ENCODE results near the gene PKD1. TPM values are rescaled to one million over a fixed set of nuclear protein-coding genes. Genes with fewer than 3 reads are reported as not detected.

PKD1 gene
- total RNA-seq, 1 experiment from 2014 or later, result 14.1 TPM

GRCh38 chr16:2047330-2048115 lies 88.2 kb downstream of the PKD1 start, which contains the start of the genes NTHL1 and TSC2:
Gene NTHL1 (minus strand): TSS chr16:2047834. CDS start chr16:2047823, 11 bp downstream.
Gene TSC2 (plus strand): TSS chr16:2047985. CDS start chr16:2048616, 631 bp downstream.
- peak; percentile 94 for DNase-seq (ENCODE audit: low spot score)

DNA sequence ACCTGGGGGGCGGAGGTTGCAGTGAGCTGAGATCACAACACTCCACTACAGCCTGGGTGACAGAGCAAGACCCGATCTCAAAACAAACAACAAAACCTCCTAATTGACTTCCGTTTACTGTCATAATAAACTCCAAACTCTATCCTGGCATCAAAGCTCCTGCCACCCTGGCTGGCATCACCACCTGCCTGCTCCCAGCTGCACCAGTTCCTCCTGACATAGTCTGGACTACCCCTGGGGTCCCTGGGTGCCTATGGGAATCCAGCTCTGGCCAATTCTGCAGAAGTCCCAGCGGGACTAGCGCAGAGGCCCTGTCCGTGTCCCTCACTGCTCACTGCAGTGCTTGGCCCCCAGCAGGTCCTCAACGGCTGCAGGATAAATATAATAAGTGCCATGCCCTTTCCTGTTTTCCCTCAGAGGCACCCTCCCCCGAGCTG lies 88.8 kb downstream of the PKD1 start:
- no peak for DNase-seq (ENCODE audit: low spot score)

DNA sequence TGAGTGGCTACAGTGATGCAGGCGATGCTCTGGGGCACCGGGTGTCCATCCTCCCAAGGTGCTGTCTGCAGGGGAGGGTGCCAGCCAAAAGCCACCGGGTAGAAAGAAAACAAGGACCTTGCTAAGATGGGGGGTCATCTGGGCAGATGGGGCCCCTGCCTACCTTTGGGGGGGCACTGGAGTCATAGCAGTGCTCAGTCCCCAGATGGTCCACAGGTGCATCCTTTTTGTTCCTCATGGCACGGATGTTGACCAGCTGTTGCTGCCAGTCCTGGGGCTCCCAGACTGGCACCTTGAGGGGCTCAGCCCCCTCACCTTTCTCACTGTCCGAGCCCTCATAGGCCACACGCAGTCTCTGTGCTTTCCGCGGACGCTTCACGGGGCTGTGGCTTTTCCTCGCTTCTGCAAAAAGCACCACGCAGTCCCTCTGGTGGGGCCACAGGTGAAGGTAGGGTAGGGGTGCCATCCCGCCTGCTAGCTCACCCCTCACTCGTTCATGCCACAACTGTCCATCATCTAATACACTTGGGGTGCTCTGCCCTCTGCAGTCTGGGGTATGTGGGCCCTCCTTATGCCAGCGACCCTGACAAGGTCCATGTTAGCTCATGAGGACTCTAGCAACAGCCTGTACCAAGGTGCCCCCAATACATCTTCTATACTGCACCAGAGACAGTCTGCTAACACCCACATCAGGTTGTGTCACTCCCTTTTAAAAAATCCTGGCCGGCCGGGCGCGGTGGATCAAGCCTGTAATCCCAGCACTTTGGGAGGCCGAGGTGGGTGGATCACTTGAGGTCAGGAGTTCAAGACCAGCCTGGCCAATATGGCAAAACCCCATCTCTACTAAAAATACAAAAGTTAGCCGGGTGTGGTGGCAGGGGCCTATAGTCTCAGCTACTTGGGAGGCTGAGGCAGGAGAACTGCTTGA lies 89.5 kb downstream of the PKD1 start:
- no peak for DNase-seq (ENCODE audit: low spot score)

- no peak for DNase-seq (ENCODE audit: low spot score)
Observed at GRCh38 chr16:2044541-2044940, 91.2 kb downstream of the PKD1 start.

- no peak for DNase-seq (ENCODE audit: low spot score)
Observed at GRCh38 chr16:2043667-2044451, 91.8 kb downstream of the PKD1 start.

- no peak for DNase-seq (ENCODE audit: low spot score)
Observed at GRCh38 chr16:2042986-2043666, 92.6 kb downstream of the PKD1 start.

GRCh38 chr16:2042171-2042985 lies 93.3 kb downstream of the PKD1 start:
- no peak for DNase-seq (ENCODE audit: low spot score)

DNA sequence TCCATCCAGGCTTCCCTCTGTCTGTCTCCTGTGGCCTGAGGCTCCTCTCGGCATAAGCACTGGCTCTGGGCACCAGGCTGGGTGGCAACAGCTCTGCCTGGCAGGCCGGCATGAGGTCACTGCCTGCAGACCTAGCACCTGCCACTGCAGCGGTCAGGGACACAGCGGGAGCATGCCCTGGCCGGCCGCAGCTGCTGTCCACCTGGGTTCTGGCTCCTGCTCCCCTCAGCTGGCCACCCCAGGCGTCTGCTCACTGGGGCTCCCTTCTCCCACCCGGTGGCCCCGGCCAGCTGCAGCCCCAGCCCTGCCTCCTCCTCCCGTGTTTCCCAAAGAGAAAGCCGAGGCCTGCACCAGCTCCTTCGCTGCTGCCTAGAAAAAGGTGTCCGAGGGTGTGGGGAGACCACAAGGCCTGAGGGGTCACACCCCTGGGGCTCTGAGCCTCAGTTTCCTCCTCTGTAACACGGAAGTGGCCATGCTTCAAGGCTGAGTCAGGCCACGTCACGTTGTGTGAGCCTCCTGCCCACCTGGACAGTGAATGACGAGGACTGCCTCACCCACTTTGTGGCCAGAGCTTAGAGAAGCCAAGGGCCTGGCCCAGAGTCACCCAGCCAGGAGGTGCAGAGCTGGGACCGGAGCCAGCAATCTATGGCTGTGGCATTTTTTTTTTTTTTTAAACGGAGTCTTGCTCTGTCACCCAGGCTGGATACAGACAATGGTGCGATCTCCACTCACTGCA lies 94.7 kb downstream of the PKD1 start:
- peak; percentile 81 for DNase-seq (ENCODE audit: low spot score)

DNA sequence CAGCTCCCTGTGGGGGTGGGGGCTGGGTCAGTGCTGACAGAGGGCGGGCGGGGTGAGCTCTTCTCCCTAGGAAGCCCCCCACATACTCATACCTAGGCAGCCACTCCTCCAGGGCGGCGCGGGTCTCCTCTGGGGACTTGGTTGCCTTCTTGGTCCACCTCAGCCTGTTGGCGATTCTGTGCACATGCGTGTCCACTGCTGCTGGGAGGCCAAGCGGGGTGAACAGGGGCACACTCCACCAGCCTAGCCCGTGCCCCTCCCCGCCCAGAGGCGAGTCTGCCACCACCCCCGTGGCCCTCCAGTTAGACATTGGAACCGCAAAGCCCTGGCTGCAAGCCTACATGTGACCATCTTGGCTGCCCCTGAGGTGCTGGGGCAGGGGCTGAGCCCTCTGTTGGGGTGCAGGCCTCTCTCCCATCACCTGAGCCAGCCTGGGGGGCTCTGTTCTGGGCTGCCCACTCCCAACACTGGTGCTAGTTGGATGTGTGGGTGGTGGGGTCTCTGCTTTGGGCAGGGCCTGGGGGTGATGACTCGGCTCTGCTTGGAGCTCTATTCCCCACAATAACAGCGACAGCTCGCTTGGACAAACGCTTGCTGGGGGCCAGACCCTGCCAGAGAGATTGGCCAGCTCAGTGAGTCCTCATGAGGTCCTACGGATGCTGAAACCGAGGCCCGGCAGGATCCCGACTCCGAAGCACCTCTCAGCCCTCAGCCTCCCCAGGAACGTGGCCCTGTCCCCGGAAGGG lies 95.5 kb downstream of the PKD1 start:
- no peak for DNase-seq (ENCODE audit: low spot score)

DNA sequence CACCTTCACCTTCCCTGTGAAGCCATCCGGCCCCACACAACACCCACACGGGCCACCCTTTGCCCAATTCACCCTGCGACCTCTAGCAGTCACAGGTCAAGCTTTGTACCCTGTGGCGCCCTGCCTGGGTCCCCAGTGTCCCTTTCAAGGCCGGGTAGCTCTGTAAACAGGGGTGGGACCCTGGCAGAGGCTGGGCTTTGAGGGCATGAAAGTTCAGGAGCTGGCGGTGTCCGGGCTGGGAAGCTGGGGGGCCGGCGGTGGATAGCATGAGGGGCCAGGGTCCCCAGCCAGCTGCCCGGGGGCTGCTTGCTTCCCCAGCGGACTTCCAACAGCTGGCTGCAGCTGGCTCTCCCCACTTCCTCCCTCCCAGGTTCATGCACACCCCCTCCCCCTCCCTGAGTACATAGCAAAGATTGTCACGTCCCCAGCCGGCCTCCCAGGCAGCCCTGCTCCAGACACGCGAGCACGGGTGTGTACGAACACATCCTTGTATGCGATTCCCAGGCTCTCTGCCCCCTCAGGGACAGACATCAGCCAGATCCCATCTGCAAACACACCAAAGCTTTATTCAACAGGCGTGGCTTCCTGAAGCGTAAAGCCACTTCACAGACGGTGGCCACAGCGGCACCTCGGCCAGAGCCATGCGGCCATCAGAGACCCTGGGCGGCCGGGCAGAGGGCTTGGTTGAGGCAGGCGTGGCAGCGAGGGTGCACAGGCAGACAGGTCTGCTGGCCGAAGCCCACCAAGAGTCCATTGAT lies 96.2 kb downstream of the PKD1 start:
- peak; percentile 90 for DNase-seq (ENCODE audit: low spot score)

Other genes with a start within 250 kb of the PKD1 start
- gene HS3ST6, start 217.5 kb downstream of the PKD1 start, total RNA-seq (2014; rRNA removed; shearing (Covaris generic)), result not detected in 2 replicates
- 25.3 and 32.7 TPM in 2 replicates for gene MSRB1, start 192.7 kb downstream of the PKD1 start, total RNA-seq (2014; rRNA removed; shearing (Covaris generic))
- not detected in 2 replicates for gene RPL3L, start 181.2 kb downstream of the PKD1 start, total RNA-seq (2014; rRNA removed; shearing (Covaris generic))
- 360 and 447 TPM in 2 replicates for gene NDUFB10, start 176.4 kb downstream of the PKD1 start, total RNA-seq (2014; rRNA removed; shearing (Covaris generic))
- gene RPS2, start 171.1 kb downstream of the PKD1 start, total RNA-seq (2014; rRNA removed; shearing (Covaris generic)), result 2,920 and 3,088 TPM in 2 replicates
- not detected in 2 replicates for gene RNF151, start 169.0 kb downstream of the PKD1 start, total RNA-seq (2014; rRNA removed; shearing (Covaris generic))
- 50.8 and 55.9 TPM in 2 replicates for gene TBL3, start 163.8 kb downstream of the PKD1 start, total RNA-seq (2014; rRNA removed; shearing (Covaris generic))
- not detected in 2 replicates for gene NOXO1, start 154.4 kb downstream of the PKD1 start, total RNA-seq (2014; rRNA removed; shearing (Covaris generic))
- 13.4 and 15.1 TPM in 2 replicates for gene GFER, start 151.7 kb downstream of the PKD1 start, total RNA-seq (2014; rRNA removed; shearing (Covaris generic))
- 3.4 and 7.7 TPM in 2 replicates for gene SYNGR3, start 145.9 kb downstream of the PKD1 start, total RNA-seq (2014; rRNA removed; shearing (Covaris generic))
- gene ZNF598, start 126.1 kb downstream of the PKD1 start, total RNA-seq (2014; rRNA removed; shearing (Covaris generic)), result 5.5 and 10.4 TPM in 2 replicates
- gene NPW, start 116.1 kb downstream of the PKD1 start, total RNA-seq (2014; rRNA removed; shearing (Covaris generic)), result 2.7 TPM in 1 of 2 replicates, not detected in the other
- gene NHERF2, start 109.0 kb downstream of the PKD1 start, total RNA-seq (2014; rRNA removed; shearing (Covaris generic)), result 33.1 and 33.7 TPM in 2 replicates
- 28.2 and 42.3 TPM in 2 replicates for gene NTHL1, start 88.1 kb downstream of the PKD1 start, total RNA-seq (2014; rRNA removed; shearing (Covaris generic))
- 11.0 and 15.6 TPM in 2 replicates for gene TSC2, start 87.9 kb downstream of the PKD1 start, total RNA-seq (2014; rRNA removed; shearing (Covaris generic))
- gene RAB26, start 12.7 kb upstream of the PKD1 start, total RNA-seq (2014; rRNA removed; shearing (Covaris generic)), result 1.9 and 3.2 TPM in 2 replicates
- 58.2 and 71.0 TPM in 2 replicates for gene TRAF7, start 19.9 kb upstream of the PKD1 start, total RNA-seq (2014; rRNA removed; shearing (Covaris generic))
- 0.02 TPM in 2 replicates for gene CASKIN1, start 60.7 kb upstream of the PKD1 start, total RNA-seq (2014; rRNA removed; shearing (Covaris generic))
- 22.1 and 28.4 TPM in 2 replicates for gene MLST8, start 69.6 kb upstream of the PKD1 start, total RNA-seq (2014; rRNA removed; shearing (Covaris generic))
- 0.06 and 1.0 TPM in 2 replicates for gene BRICD5, start 75.0 kb upstream of the PKD1 start, total RNA-seq (2014; rRNA removed; shearing (Covaris generic))
- 20.0 and 24.5 TPM in 2 replicates for gene PGP, start 78.9 kb upstream of the PKD1 start, total RNA-seq (2014; rRNA removed; shearing (Covaris generic))
- gene E4F1, start 87.7 kb upstream of the PKD1 start, total RNA-seq (2014; rRNA removed; shearing (Covaris generic)), result 8.0 and 9.5 TPM in 2 replicates
- gene DNASE1L2, start 100.5 kb upstream of the PKD1 start, total RNA-seq (2014; rRNA removed; shearing (Covaris generic)), result 0.10 TPM in 1 of 2 replicates, not detected in the other
- gene ECI1, start 115.7 kb upstream of the PKD1 start, total RNA-seq (2014; rRNA removed; shearing (Covaris generic)), result 37.6 and 48.8 TPM in 2 replicates
- 144 and 152 TPM in 2 replicates for gene RNPS1, start 132.2 kb upstream of the PKD1 start, total RNA-seq (2014; rRNA removed; shearing (Covaris generic))
- gene ABCA3, start 204.8 kb upstream of the PKD1 start, total RNA-seq (2014; rRNA removed; shearing (Covaris generic)), result 0.25 and 0.41 TPM in 2 replicates

Measured in H4 (cell line).